ENCODE data around the gene ATG7. TPM values are rescaled to one million over a fixed set of nuclear protein-coding genes. Genes with fewer than 3 reads are reported as not detected.

ATG7 gene
- total RNA-seq, 2 experiments from 2014 or later = 27.8 to 28.5 TPM

- ChIA-PET CTCF (interaction anchor here (1.2 to 1.4 kb wide), 2 partner anchors 9 to 19 kb away, joined by 3 to 5 read pairs; no protein-coding TSS in a partner anchor), POLR2A (no interaction called here)
Measured at GRCh38 chr3:11288021-11288491, 15.9 kb downstream of the ATG7 start.

DNA sequence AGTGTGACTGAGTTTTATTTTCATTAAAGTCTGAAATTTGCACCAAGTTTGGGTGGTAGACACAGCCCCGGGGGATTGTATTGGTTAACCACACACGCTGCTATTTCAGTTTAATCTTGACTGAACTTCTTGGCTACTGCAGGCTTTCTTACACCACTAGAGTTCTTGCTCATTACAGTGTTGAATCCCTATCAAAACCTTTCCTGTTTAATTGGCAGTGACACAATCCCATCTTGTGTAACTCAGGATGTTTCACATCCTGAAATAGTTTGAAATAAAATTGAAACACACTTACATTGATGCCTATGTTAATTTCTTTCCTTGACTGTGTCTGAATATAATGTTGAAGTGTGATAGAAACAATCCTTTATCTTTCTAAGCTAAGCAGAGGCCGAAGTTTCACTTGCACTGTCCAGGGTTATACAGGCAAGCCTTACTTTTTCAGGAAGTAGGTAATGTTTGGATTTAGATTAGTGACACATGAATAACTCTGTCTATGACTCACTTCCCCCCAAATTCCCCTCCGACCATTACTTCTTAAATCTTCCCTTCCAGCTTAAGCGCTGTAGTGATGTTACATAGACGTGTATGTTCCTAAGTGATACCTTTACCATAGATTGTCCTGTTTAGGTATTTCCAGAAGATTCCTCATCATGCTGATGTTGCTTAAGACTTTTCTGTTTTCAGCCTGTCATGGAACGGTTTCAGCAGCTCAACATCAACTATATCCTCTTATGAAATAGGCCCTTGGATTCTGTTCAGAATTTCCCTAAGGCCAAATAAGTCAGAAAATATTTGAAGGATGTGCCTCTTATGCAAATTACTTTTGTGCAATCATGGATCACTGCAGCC, 16.8 kb downstream of the ATG7 start:
- ChIA-PET CTCF (interaction anchor here (1.0 to 1.4 kb wide), 4 partner anchors 10 to 54 kb away, joined by 3 to 5 read pairs (median 3); no protein-coding TSS in a partner anchor), POLR2A (interaction anchor here (0.7 to 1.2 kb wide), 3 partner anchors 16 to 19 kb away, joined by 3 to 4 read pairs (median 4); partner anchors contain the start of gene ATG7)

DNA sequence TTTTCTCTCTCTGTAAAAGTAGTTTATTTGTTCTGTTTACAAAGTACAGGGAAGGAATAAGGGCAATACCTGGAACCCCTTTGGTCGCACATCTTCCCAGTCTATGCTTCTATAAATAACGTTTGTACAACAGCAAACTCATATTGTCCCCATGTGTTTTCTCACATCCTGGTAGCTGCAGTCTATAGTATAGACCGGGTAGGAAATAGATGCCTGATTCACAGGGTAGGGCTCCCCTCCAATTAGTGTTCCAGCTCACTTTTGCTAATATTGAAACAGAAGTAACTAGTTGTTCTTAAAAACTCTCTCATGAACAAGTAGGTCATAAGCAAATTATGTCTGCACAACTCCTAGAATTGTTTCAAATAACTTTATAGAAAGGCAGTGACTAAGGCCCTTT, 17.7 kb downstream of the ATG7 start:
- CTCF ChIA-PET = interaction anchor here (1.0 to 1.9 kb wide), 4 partner anchors 42 to 55 kb away, joined by 3 to 6 read pairs (median 3); no protein-coding TSS in a partner anchor
- POLR2A ChIA-PET = interaction anchor here (0.7 to 1.8 kb wide), 3 partner anchors 17 to 18 kb away, joined by 4 to 12 read pairs (median 4); partner anchors contain the start of gene ATG7

GRCh38 chr3:11290743-11291680, 18.8 kb downstream of the ATG7 start:
- CTCF ChIA-PET = interaction anchor here (0.5 to 1.9 kb wide), 5 partner anchors 17 to 51 kb away, joined by 3 to 6 read pairs (median 3); partner anchors contain the start of gene ATG7
- POLR2A ChIA-PET = interaction anchor here (0.5 to 1.8 kb wide), 6 partner anchors 16 to 1936 kb away, joined by 3 to 12 read pairs (median 3); partner anchors contain the start of gene ATG7

DNA sequence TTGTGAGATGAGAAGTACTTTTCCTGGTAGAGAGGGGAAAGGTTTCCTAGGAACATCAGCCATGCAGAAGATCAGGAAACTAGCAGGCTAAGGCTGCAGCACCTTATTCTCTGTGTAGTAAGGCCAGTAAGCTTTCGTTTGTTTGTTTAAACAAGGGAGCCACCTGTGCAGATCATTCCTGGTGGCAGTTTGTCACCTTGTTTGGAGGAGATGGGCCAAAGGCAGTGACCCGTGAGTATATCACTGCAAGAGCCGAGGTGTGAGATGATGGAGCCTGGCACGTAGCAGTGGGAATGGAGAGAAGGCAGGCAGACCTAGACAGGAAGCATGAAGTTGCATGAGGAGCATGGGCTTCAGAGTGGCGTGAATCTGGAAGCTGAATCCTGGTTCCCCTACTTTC, 19.6 kb downstream of the ATG7 start:
- POLR2A ChIA-PET = interaction anchor here (0.5 to 1.8 kb wide), 5 partner anchors 15 to 513 kb away, joined by 3 to 12 read pairs (median 3); partner anchors contain the start of gene ATG7
- CTCF ChIA-PET = interaction anchor here (1.1 to 1.9 kb wide), 2 partner anchors 20 to 52 kb away, joined by 3 to 6 read pairs; partner anchors contain the start of gene ATG7

DNA sequence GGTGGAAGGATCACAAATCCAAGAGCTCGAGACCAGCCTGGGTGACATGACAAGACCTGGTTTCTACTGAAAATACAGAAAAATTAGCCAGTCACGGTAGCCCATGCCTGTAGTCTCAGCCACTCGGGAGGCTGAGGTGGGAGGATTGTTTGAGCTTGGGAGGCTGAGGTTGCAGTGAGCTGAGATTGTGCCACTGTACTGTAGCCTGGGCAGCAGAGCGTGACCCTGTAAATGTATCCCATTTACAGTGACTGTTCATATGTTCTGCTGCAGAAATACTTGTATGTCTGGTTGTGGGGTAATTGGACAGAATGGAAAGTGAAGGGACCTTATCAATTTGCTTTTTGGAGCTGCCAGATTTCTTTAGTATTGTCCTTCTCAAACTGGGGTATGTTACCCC, 24.9 kb downstream of the ATG7 start:
- POLR2A ChIA-PET = no interaction called here

DNA sequence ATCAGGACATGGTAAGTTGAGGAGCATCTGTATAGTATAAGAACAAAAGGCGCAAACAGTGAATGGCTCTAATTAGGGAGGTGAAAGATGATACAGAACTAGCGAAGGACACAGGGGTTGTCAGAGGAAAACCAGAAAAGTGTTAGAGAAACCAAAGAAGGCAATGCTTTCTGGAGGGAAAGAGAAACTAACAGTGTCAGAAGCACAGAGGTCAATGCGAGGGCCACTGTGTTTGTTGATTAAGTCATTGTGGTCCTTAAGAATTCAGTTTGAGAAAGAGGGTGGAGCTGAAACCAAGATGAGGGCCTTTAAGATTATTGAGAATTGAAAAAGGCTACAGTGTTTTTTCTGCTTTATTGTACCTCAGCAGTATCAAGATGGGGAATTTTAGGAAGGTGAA, 28.8 kb downstream of the ATG7 start:
- POLR2A ChIA-PET = no interaction called here
- CTCF ChIA-PET = no interaction called here

More for the DNA sequence above, 24.9 kb downstream of the ATG7 start:
- CTCF ChIA-PET = no interaction called here

- CTCF ChIA-PET = no interaction called here
- POLR2A ChIA-PET = no interaction called here
Measured at GRCh38 chr3:11302444-11302843, 30.2 kb downstream of the ATG7 start.

DNA sequence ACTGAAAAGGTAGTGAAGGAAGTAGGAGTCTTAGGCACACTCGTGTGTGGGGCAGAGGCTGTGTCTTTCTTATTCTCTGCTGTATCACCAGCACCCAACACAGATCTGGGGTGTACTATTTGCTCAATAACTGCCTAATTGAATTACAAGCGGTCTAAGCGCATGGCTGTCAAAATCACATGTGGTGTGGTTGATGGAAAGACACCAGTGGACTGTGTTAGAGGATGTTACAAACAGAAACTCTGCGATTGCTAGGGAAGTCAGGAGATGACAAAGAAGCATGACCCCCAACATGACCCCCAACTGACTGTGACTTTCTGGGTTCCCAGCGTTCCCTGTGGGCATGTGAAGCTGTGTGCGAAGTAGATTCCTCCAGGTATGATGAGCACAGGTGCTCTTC, 32.0 kb downstream of the ATG7 start:
- ChIA-PET CTCF (no interaction called here), POLR2A (no interaction called here)

- ChIA-PET CTCF (no interaction called here), POLR2A (no interaction called here)
Measured at GRCh38 chr3:11305509-11305908, 33.3 kb downstream of the ATG7 start.

DNA sequence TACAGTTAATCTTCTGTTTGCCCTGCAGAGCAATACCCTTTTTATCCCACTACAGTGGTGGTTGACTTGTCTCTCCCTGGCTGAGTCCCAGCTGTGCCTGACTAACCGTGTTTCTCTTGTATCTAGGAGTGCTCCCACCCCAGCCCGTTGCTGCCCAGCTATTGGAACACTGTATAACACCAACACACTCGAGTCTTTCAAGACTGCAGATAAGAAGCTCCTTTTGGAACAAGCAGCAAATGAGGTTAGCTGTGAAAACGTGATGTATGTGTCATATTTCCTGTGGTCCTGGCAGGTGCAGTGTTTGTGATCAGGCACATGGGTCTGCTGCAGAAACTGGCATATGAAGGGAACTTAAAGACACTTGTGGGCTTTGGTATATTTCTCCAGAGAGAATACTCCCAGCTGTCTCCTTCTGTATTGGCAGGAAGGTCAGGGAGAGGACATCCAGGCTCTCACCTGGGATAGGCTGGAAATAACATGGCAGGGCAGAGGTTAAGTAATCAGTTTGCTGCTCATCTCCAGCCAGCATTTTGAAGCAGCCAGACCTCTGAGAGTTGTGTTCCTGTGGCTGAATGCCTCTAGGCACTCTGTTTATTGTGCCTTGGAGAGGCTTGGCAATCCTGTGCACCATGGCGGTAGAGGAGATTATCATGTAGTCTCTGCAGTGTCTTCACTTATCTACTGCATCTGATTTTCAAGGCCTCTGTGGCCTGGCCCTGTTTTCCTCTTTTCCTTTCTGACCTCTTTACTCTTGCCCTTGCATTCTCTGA, 34.8 kb downstream of the ATG7 start:
- ChIA-PET CTCF (interaction anchor here (1.0 to 1.4 kb wide), 2 partner anchors 18 to 34 kb away, joined by 3 to 5 read pairs; no protein-coding TSS in a partner anchor), POLR2A (interaction anchor here (0.9 to 1.1 kb wide), 2 partner anchors 16 to 35 kb away, joined by 3 to 6 read pairs; partner anchors contain the start of gene ATG7)

DNA sequence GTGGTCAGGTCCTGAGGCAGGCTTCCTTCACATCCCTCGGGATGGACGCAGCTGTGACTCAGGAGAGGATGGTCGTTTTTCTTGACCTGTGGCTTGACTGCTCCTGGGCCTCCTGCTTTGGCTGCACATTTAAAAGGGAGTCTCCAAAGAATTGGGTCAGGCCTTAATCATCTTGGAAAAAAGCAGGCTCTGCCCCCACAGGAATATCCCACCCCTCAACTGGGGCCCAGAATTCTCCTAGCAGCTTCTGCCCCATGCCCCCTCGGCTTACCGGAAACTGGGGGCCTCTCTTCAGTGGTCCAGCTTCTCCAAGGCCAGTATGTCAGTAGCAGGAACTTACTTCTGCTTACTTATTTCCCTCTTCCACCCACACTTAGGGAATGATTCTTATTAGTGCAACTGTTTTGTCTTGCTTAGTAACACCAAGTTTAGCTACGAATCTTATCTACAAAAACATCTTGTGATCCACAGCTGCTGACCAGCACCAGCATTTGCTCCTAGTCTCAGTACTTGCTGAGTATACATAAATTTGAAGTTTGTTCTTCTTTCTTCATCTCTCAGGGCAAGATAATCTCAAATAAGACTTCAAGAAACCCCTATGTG, 35.7 kb downstream of the ATG7 start:
- ChIA-PET POLR2A (interaction anchor here (0.7 kb wide), 1 partner anchor 19 kb away, joined by 3 read pairs; no protein-coding TSS in a partner anchor), CTCF (no interaction called here)

DNA sequence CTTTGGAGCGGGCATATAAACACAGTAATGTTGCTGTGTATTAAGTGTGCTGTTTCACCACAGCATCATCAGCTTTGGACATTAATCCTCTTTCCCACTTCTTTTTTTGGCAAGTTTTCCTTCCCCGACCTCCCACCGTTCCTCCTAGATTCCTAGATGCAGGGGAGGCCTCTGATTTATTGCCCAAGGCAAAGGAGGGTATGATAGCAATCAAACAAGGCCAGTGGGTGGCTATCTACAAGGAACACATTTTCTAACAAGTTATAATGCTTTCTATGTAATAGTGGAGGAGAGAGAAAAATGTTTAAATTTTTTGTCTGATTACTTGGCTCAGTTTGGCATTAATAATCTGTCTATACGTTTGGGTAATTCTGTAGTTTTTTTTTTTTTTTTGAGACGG, 38.1 kb downstream of the ATG7 start:
- ChIA-PET POLR2A (no interaction called here), CTCF (no interaction called here)

DNA sequence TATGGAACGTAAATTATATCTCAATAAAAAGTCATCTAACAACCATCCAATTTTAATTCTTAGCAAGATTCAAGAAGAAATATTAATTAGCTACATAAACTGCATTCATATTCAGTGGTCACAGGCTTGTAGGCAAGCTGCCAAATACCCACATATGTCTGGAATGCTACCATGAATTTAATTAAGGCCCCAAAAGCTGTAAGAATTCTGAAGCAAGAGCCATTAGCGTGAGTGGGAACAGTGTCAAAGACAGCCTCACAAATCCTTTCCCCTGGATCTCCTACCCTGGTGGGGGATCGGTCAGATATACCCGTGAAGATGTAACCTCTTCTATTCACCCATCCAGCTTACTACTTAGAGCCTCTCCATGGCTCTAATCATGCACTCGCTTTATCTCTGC, 40.0 kb downstream of the ATG7 start:
- ChIA-PET CTCF (interaction anchor here (2.2 kb wide), 1 partner anchor 23 kb away, joined by 8 read pairs; no protein-coding TSS in a partner anchor), POLR2A (no interaction called here)

- ChIA-PET POLR2A (no interaction called here), CTCF (no interaction called here)
Measured at GRCh38 chr3:11317300-11317699, 45.1 kb downstream of the ATG7 start.

DNA sequence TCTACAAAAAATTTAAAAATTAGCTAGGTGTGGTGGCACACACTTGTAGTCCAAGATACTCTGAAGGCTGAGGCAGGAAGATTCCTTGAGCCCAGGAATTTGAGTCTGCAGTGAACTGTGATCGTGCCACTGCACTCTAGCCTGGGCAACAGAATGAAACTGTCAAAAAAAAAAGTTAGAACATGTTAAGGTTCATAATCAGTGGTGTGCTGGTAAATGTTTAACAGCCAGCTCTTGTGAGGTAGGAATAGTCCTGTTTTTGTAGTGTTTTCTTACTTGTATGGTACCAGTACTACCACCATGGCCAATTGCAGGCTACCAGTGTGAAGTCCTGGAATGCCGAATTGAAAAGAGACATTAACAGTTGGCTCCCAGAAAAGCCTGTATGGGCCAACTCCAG, 50.7 kb downstream of the ATG7 start:
- CTCF ChIA-PET = interaction anchor here (1.2 kb wide), 1 partner anchor 87 kb away, joined by 3 read pairs; no protein-coding TSS in a partner anchor
- POLR2A ChIA-PET = no interaction called here

- POLR2A ChIA-PET = no interaction called here
Measured at GRCh38 chr3:11323813-11324212, 51.6 kb downstream of the ATG7 start.

DNA sequence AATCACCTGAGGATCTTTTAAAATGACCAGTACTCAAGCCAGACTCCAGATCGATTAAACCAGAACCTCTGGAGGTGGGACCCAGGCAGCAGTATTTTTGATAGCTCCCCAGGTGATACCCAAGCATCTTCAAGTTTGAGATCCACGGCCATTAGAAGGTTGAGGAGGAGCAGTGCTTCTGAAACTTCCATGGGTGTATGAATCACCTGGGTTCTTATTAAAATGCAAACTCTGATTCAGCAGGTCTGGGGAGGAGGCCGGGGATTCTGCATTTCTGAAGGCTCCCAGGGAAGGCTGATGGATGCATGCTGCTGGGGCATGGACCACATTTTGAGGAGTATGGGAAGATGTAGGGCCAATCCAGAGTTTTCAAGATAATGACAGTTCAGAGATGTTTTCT, 55.4 kb downstream of the ATG7 start:
- POLR2A ChIA-PET = no interaction called here
- CTCF ChIA-PET = no interaction called here

More at GRCh38 chr3:11323813-11324212, 51.6 kb downstream of the ATG7 start:
- CTCF ChIA-PET = no interaction called here

Data from activated CD8-positive, alpha-beta memory T cell treated with anti-CD3 and anti-CD28 coated beads for 36 hours (primary cell).